ENCODE results near the gene PROP1.

PROP1 gene

GRCh38 chr5:177964471-177964870 is 31.6 kb downstream of the PROP1 start:
- no peaks in the 10 kb centered on the region for H3K36me3 ChIP-seq (ENCODE audit: low read length)
- no peak overlapping the region for H3K4me3 ChIP-seq (ENCODE audit: insufficient read depth, low read length, poor library complexity, severe bottlenecking)
- no peaks in the 10 kb centered on the region for H3F3A ChIP-seq (ENCODE audit: insufficient read depth)
- TF ChIP-seq EZH2phosphoT487 (conservative IDR thresholded peaks at IDR 0.05; ENCODE audit: low read length): no peak
- TF ChIP-seq CTCF (IDR thresholded peaks at IDR 0.05; ENCODE audit: insufficient read depth, low read length, poor library complexity, severe bottlenecking): no peak
- H4K20me1 ChIP-seq (ENCODE audit: low read depth, low read length): no peaks in the 10 kb centered on the region
- no peaks in the 10 kb centered on the region for H3K9me3 ChIP-seq (ENCODE audit: insufficient read depth, low read length)
- no peak overlapping the region for H3K9ac ChIP-seq (ENCODE audit: low read length)
- H3K9me2 ChIP-seq (replicated peaks; ENCODE audit: insufficient read depth, low read length): no peaks in the 10 kb centered on the region
- no peak overlapping the region for H3K27ac ChIP-seq (ENCODE audit: low read depth, low read length)
- H2AFZ ChIP-seq (ENCODE audit: low read depth, low read length, severe bottlenecking): no peak overlapping the region
- no peaks in the 10 kb centered on the region for H3K27me3 ChIP-seq (ENCODE audit: low read length)
- H3K79me2 ChIP-seq (ENCODE audit: insufficient read depth, low read length): no peaks in the 10 kb centered on the region
- H3K4me2 ChIP-seq (ENCODE audit: low read depth, low read length, poor library complexity, severe bottlenecking): no peak overlapping the region

- Histone ChIP-seq H3K9me3 (ENCODE audit: insufficient read depth, low read length) (no peaks in the 10 kb centered on the region), H3K27me3 (ENCODE audit: low read length) (no peaks in the 10 kb centered on the region), H3K36me3 (ENCODE audit: low read length) (no peaks in the 10 kb centered on the region), H3F3A (ENCODE audit: insufficient read depth) (no peaks in the 10 kb centered on the region), H3K9me2 (replicated peaks; ENCODE audit: insufficient read depth, low read length) (no peaks in the 10 kb centered on the region), H4K20me1 (ENCODE audit: low read depth, low read length) (no peaks in the 10 kb centered on the region), H2AFZ (ENCODE audit: low read depth, low read length, severe bottlenecking) (no peak overlapping the region), H3K79me2 (ENCODE audit: insufficient read depth, low read length) (no peaks in the 10 kb centered on the region), H3K4me3 (ENCODE audit: insufficient read depth, low read length, poor library complexity, severe bottlenecking) (no peak overlapping the region), H3K4me2 (ENCODE audit: low read depth, low read length, poor library complexity, severe bottlenecking) (no peak overlapping the region), H3K9ac (ENCODE audit: low read length) (no peak overlapping the region), H3K27ac (ENCODE audit: low read depth, low read length) (no peak overlapping the region)
- no peak for TF ChIP-seq CTCF (IDR thresholded peaks at IDR 0.05; ENCODE audit: insufficient read depth, low read length, poor library complexity, severe bottlenecking)
- TF ChIP-seq EZH2phosphoT487 (conservative IDR thresholded peaks at IDR 0.05; ENCODE audit: low read length): no peak
These were observed 32.1 kb downstream of the PROP1 start for GRCh38 chr5:177963966-177964365.

- H3K27me3 ChIP-seq (ENCODE audit: low read length): no peaks in the 10 kb centered on the region
- no peaks in the 10 kb centered on the region for H3K36me3 ChIP-seq (ENCODE audit: low read length)
- H3K9me3 ChIP-seq (ENCODE audit: insufficient read depth, low read length): no peaks in the 10 kb centered on the region
- TF ChIP-seq CTCF (IDR thresholded peaks at IDR 0.05; ENCODE audit: insufficient read depth, low read length, poor library complexity, severe bottlenecking): no peak
- TF ChIP-seq EZH2phosphoT487 (conservative IDR thresholded peaks at IDR 0.05; ENCODE audit: low read length): no peak
- H3K27ac ChIP-seq (ENCODE audit: low read depth, low read length): no peak overlapping the region
- no peaks in the 10 kb centered on the region for H3F3A ChIP-seq (ENCODE audit: insufficient read depth)
- H3K4me2 ChIP-seq (ENCODE audit: low read depth, low read length, poor library complexity, severe bottlenecking): no peak overlapping the region
- no peak overlapping the region for H3K9ac ChIP-seq (ENCODE audit: low read length)
- H4K20me1 ChIP-seq (ENCODE audit: low read depth, low read length): no peaks in the 10 kb centered on the region
- H3K4me3 ChIP-seq (ENCODE audit: insufficient read depth, low read length, poor library complexity, severe bottlenecking): no peak overlapping the region
- no peaks in the 10 kb centered on the region for H3K79me2 ChIP-seq (ENCODE audit: insufficient read depth, low read length)
- H2AFZ ChIP-seq (ENCODE audit: low read depth, low read length, severe bottlenecking): no peak overlapping the region
- H3K9me2 ChIP-seq (replicated peaks; ENCODE audit: insufficient read depth, low read length): no peaks in the 10 kb centered on the region
These were observed 36.7 kb downstream of the PROP1 start for GRCh38 chr5:177959315-177959714.

Data from SU-DHL-6 (cell line).